T47D (cell line): Measurements from ENCODE around the gene LRRC14B.
"Not testable (repeated sequence)": the region's sequence is repeated elsewhere in the genome, so short reads cannot be mapped to it uniquely, and the experiment has no call there.

Experiments
- DNase-seq, 2 experiments: peaks; one replicate each; pipeline versions ENCODE4 v3.0.0 to v3.0.0-alpha.2; 2011 to 2012; ENCODE audit warnings: low read depth in 1 of 2, low spot score in 1 of 2
- JUND ChIP-seq: IDR thresholded peaks from 2 replicates; pipeline ENCODE4 v1.6.1; 2012; ENCODE audit warnings: low read depth
- in situ Hi-C: cut with HindIII; loops from 2 replicates; pipeline ENCODE4 v1.10.0; 2016; ENCODE audit warnings: low sequenced_read_pairs, low pct_unique_long_range_greater_than_20kb

Gene LRRC14B

DNA sequence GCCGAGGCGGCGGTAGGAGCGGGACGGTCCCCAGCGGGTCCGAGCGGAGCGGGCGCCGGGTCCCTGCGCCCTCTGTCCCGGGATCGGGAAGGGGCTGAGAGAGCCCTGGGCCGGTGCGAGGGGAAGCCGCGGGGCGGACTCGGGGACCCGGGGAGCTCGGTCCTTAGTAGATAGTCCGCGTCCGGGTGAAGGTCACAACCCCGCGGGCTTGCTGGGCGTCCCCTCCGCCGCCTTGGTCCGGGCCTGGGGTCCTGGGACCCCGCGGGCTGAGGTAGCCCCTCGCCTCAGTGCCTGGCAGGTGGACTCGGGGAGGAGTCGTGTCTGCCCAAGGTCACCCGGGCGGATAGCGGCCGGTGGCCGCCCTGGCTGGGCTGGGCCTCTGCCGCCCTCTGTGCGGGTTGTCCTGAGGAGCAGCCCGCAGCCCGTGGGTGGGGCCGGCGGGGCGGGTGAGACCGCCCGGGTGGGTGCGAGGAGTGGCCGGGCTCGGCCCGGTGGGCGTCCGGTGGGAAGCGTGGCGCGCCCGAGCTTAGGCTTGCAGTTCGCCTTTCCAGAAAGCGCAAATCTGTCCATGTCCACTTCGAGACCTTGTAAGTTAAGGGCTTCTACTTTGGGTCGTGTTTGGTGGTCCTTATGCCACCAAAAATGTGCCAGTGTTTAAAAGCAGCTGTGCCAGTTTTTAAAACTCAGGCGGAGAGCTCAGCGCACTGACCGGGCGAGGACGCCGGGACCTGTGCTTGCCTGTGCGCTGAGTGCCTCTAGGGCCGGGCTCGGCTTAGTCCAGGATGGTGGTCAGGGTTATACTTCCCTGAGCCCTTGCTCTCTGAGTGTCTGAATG, 27.4 kb downstream of the LRRC14B start:
- TF ChIP-seq JUND: no peak
- in situ Hi-C loops: no loop called here

DNA sequence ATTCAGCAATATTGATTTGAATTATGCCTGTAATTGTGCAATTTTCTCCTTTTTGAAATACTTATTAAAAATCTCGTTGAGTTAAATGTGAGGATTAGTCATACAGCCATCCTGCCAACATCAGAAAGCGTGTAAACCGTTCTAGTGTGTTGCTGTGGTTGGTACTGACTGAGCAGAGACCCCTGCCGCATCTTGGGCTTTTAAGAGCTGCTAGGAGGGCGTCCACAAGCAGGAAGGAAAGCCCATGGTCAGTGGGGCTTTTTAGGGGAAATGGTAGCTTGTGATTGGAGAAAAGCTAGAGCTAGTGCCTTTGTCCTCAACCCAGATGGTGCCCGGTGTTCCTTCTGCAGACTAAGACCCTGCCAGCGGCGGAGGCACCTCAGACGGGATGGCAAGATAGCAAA, 28.2 kb downstream of the LRRC14B start:
- DNase-seq: peak in 1 of 2 experiments; percentile 4
- no peak for TF ChIP-seq JUND
- in situ Hi-C loops: no loop called here

More for the DNA sequence above, 27.4 kb downstream of the LRRC14B start:
- peak; percentile 17 to 40 for DNase-seq

DNA sequence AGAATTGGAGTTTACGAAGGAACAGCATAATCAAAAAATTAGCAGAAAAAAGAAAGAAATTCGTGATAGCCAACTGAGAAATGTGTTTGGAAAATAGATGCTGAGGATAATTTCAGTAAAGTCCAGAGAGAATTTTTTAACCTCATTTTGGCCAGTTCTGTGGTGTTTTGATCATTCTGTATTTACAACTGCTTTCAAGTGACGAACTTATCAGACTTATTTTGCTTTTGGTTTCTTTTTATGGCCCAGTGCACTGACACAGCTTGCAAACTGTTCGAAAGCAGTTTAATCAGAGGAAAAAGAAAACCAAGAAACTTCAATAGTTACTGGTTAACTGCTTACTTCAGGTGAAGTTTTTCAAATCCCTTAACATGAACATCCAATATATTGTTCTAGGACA, 28.7 kb downstream of the LRRC14B start:
- in situ Hi-C loops: no loop called here
- DNase-seq: no peak
- no peak for TF ChIP-seq JUND

DNA sequence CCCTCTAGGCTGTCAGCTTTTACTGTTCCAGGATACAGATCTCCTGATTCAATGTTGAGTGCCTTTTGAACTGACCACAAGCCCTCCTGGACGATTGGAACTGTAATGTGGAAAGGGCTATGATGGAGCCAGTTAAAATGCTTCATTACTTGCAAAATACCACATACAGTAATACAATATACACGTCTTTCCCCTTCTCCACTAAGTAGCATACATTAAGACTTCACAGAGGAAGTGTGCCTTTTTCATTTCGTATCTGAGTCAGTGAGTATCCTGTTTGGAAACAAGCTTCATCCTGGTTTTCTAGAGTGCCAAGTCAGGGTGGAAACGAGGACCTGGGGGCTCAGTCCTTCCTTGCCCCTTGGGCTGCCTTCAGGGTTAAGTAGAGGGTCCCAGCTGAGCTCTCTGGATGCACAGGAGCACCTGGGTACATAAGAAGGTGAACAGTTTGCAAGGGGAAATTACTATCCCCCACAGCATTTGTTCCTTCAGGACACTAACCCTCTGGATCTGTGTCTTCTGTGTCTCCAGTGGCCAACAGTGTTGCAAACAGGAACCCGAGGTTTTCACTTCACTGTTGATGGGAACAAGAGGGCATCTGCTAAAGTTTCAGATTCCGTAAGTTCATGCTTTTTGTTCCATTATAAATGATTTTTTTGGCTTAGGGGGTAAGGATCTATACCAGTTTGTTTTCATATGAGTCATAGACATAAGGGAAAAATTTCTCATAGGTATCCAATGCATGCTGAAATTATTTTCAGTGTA, 31.8 kb downstream of the LRRC14B start:
- DNase-seq, in situ Hi-C loops: not testable (repeated sequence)

DNA sequence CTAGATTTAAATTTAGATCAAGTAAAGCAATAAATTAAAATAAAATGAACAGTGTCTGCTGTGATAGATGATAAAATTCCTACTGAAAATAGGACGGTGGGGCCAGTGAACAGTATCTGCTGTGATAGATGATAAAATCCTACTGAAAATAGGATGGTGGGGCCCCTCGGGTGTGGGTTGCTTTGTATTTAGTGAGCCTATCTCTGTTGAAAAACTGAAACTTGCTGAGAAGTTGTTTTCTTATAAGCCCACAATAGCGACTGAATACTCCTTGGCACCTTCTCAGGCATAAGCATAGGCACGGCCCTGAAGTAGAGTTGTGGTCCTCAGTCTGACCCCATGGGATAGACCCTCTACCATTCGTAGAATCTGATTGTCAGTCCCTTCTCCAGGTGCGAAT, 32.5 kb downstream of the LRRC14B start:
- in situ Hi-C loops: no loop called here
- no peak for DNase-seq
- no peak for TF ChIP-seq JUND

DNA sequence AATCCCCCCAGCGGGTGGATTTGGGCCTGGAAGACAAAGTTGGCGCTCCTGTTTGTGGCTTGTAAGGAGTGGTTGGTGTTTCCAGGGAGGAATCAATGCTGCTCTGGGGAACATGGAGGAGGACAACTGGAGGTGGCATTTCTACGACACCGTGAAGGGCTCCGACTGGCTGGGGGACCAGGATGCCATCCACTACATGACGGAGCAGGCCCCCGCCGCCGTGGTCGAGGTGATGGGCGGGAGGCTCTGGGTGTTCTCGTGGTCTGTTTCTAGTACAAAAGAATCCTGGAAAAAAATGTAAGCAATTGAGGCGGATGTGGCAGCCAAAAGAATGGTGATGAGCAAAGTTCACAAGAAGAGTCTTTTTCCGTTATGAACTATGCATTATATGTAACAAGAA, 34.0 kb downstream of the LRRC14B start:
- DNase-seq: no peak
- no peak for TF ChIP-seq JUND
- in situ Hi-C loops: no loop called here

DNA sequence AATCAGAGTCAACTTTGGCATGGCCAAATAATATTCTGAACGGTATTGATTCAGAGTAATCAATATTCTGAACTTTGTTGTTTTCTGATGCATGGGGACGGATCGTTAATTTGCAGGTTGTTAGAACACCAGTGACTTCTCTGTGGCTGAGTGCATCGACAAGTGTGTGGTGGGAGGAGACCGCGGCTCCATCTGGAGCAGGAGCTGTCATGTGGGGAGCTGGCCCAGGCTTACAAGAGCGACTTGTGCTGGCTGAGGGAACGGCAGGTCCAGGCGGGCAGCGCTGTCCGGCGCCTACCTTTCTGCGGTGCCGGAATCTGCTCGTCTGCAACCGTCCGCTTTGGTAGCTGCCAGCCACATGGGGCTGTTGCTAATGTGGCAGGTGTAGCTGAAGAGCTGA, 36.1 kb downstream of the LRRC14B start:
- DNase-seq, in situ Hi-C loops: not testable (repeated sequence)

DNA sequence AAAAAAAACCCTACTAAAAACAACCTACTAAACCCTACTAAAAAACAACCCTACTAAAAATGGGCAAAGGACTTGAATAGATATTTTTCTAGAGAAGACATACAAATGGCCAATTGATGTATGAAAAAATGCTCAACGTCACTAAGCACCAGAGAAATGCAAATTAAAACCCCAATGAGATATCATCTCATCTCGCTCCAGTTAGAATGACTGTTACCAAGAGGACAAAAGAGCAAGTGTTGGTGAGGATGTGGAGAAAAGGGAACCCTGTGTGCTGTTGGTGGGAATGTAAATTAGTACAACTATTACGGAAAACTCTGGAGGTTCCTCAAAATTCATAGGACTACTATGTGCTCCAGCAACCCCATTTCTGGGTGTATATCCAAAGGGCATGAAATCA, 37.6 kb downstream of the LRRC14B start:
- DNase-seq: no peak
- in situ Hi-C loops: no loop called here
- no peak for TF ChIP-seq JUND

DNA sequence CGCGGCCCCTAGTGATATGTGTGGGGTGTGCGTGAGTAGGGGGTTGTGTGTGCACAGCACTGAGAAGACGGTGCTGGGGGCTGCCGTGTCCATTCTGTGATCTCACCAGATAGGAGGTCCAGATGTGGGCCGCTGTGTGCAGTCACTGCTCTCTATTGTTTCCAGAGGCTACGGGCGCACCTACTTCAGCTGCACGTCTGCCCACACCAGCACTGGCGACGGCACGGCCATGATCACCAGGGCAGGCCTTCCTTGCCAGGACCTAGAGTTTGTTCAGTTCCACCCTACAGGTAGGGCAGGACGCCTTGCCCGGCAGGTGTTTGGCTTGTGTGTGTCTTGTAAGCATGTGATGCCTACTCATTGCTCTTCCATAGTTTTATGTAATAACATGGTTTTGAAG, 39.4 kb downstream of the LRRC14B start:
- in situ Hi-C loops: no loop called here
- TF ChIP-seq JUND: no peak
- no peak for DNase-seq

DNA sequence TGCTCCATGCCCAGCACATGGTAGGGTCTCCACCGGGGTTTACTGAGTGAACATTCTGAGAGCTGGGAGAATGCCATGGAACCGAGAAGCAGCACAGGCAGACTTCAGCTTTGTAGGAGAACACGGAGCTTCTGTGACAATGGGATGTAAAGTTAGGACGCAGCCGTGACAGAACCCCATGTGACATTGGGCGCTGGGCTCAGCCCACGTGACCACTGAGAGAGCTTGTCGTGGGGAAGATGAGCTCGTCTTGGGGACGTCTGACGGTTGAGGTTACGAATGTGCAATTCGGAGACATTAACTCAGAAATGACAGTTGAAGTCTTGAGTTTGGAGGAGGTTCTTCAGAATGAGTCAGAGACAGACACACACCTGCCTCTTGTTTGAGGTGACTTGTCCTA, 40.4 kb downstream of the LRRC14B start:
- no peak for TF ChIP-seq JUND
- DNase-seq: no peak
- in situ Hi-C loops: no loop called here

DNA sequence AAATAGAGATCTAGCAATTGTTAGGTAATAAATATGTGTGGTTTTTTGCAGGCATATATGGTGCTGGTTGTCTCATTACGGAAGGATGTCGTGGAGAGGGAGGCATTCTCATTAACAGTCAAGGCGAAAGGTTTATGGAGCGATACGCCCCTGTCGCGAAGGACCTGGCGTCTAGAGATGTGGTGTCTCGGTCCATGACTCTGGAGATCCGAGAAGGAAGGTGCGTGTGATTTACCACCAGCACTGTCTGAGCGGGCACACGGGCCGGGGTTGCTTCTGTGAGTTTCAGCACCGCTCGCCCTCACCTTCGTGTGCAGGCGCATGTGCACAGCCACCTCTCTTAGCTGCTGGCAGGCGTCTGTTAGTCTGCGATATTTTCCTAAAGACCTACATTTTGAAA, 42.1 kb downstream of the LRRC14B start:
- in situ Hi-C loops, DNase-seq: not testable (repeated sequence)

DNA sequence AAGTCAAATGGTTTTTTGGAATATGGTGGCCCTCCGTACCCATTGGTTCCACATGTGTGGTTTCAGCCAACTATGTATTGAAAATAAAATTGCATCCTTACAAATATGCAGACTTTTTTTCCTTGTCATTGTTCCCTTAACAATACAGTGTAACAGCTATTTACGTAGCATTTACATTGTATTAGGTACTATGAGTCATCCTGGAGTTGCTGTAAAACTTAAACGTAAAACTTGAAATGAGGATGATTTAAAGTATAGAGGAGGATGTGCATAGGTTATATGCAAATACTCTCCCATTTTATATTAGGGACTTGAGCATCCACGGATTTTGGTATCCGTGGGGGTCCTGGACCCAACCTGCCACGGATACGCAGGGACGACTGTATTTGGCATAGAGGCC, 43.2 kb downstream of the LRRC14B start:
- in situ Hi-C loops: no loop called here
- no peak for DNase-seq
- TF ChIP-seq JUND: no peak

DNA sequence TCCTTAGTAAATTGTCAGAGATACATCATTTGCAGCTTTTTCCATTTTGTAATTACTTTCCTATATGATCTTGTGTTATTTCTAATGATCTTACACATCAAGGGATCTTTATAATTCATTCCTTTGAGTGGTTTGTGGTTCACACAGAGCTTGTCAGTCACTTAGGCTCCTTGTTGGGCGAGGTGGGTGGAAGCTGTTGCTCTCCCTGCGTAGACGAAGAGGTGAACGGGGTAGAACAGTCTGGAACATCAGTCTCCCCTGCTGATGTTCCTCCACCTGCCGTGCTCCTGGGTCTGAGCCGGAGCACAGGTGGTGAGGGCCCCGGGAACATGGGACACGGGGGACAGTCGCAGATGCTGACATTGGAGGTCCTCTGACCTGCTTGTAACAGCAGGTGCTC, 44.2 kb downstream of the LRRC14B start:
- in situ Hi-C loops, DNase-seq: not testable (repeated sequence)

DNA sequence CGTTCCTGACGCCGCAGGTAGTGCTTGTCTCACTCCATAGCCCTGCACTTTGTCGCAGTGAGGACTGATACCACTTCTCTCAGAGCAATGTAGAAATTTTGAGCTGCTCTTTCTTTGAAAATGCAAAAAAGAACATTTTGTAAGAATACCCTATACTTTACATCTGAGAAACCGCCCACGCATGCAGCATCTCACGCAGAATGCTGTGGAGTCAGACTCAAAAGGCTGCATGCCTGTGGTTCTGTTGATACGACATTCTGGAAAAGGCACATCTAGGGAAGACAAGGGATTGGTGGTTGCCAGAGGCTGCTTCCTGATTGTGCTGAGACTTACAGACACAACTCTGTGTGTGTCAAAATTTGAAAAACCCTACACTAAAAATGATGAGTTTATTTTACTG, 46.6 kb downstream of the LRRC14B start:
- DNase-seq, in situ Hi-C loops: not testable (repeated sequence)

DNA sequence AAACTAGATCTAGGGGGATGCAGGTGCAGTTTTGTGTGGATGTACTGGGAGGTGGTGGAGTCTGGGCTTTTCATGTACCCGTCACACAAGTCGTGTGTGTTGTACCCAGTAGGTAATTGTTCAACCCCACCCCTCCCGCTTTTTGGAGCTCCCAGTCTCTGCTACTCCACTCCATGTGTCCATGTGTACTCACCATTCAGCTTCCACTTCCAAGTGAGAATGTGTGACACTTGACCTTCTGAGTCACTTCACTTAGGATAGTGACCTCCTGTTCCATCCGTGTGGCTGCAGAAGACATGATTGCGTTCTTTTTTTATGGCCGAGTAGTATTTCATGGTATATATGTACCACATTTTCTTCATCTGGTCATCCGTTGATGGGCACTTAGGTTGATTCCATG, 49.3 kb downstream of the LRRC14B start:
- in situ Hi-C loops, DNase-seq: not testable (repeated sequence)

DNA sequence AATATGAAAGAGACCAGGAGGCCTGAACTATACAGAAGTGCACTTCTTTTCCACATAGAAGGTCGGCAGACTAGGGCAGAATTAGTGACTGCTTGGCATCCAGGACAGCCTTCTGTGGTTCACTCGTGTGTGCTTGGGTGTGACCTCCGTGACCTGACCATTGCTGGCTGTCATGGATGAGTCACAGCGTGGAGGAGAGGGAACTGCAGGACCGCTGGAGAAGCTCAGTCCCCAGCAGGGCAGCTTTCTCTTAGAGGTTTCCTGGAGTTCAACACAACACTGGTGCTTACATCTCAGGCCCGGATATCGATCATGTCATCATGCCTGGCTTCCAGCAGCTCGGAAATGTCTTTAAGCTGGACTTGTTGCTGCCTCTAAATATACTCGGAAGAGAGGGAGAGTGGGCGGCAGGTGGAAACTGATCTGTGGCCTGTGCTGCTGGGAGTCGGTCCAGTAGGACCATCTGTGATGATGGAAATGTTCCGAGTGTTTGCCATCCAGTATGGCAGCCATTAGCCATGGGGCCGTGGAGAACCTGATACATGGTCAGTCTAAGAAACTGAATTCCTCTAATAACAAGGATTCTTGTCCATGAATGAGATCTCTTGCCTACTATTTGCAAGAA, 49.9 kb downstream of the LRRC14B start:
- in situ Hi-C loops, DNase-seq: not testable (repeated sequence)

DNA sequence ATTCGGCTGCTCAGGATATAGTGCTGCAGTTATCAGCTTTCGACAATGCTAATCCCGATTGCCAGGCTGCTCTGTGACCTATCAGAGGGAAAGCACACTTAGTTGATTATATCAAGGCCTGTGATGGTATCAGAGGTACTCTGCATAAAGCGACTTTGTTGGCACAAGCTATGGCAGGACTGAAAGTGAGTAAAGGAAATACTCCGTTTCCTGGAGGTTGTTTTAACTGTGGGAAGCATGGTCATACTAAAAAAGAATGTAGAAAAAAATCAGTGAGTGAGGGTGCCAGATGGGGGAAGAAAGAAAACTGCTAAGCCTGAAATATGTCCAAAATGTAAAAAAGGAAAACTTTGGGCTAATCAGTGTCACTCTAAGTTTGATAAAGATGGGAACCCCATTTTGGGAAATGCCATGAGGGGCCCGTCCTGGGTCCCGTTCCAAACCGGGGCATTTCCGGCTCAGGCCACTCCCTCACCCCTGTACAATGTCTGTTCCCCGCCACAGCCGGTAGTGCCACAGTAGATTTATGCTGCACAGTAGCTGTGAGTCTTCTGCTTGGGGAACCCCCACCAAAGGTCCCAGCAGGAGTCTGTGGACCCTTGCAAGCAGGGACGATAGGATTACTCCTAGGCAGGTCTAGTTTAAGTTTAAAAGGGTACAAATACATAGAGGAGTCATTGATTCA, 52.5 kb downstream of the LRRC14B start:
- in situ Hi-C loops, DNase-seq: not testable (repeated sequence)
